B cell (primary cell): Measurements from ENCODE around the gene ZBTB25. TPM values are rescaled to one million over a fixed set of nuclear protein-coding genes. Genes with fewer than 3 reads are reported as not detected.

Experiments
- ATAC-seq: fragments of 200-7000 bp; cut with Tn5 transposase; one replicate; pipeline ENCODE4 v1.10.0; 2021; ENCODE audit warnings: low read depth, mild to moderate bottlenecking, moderate number of reproducible peaks, moderate library complexity
- CTCF ChIA-PET: fragments of 350-600 bp; sonication (Branson Sonifier 250); formaldehyde crosslinking; loops from one replicate; lab custom pipeline; 2021; ENCODE audit warnings: antibody characterized with exemption, inconsistent platforms; lab: Charles Lee
- POLR2A ChIA-PET: fragments of 350-600 bp; sonication (Branson Sonifier 250); formaldehyde crosslinking; loops from one replicate; lab custom pipeline; 2021; ENCODE audit warnings: antibody characterized with exemption; lab: Charles Lee
- DNase-seq: peaks from one replicate; pipeline ENCODE4 v3.0.0; 2013
- H2AFZ ChIP-seq: 2 replicates; pipeline ENCODE4 v1.6.1; 2012; ENCODE audit warnings: mild to moderate bottlenecking, low read depth, low read length; ENCODE audit not compliant: insufficient read depth, poor library complexity, severe bottlenecking
- H3K27ac ChIP-seq, 2 donors: 1 replicate in 1 of 2; 2 replicates in 1 of 2; pipeline ENCODE4 v1.5.1; 2012 to 2013; ENCODE audit warnings: low read length in 2 of 2, mild to moderate bottlenecking in 2 of 2, moderate library complexity in 1 of 2
- H3K27me3 ChIP-seq, 4 experiments: fragments of 200-600 bp in 1 of 4; sonication (generic) in 1 of 4; replicated peaks in 1 of 4; 1 replicate in 2 of 4; 2 replicates in 2 of 4; pipeline versions ENCODE4 v1.6.1 to v1.7.0; 2013 to 2016; ENCODE audit warnings: low read length in 3 of 4, mild to moderate bottlenecking in 2 of 4, mixed read lengths in 1 of 4, moderate library complexity in 1 of 4; ENCODE audit not compliant: insufficient read depth in 4 of 4, control insufficient read depth in 3 of 4; ENCODE audit errors: control extremely low read depth in 1 of 4
- H3K36me3 ChIP-seq, 2 experiments: replicated peaks in 1 of 2; 1 replicate in 1 of 2; 2 replicates in 1 of 2; pipeline versions ENCODE4 v1.6.1 to v1.7.1; 2013; ENCODE audit warnings: low read length in 1 of 2; ENCODE audit not compliant: insufficient read depth in 2 of 2, control insufficient read depth in 1 of 2; ENCODE audit errors: control extremely low read depth in 1 of 2, extremely low read depth in 1 of 2
- H3K4me1 ChIP-seq, 2 donors: fragments of 200-600 bp in 1 of 2; sonication (generic) in 1 of 2; 1 replicate in 1 of 2; 2 replicates in 1 of 2; pipeline versions ENCODE4 v1.5.1 to v1.6.1; 2013 to 2017; ENCODE audit warnings: low read length in 2 of 2; ENCODE audit not compliant: control insufficient read depth in 2 of 2, insufficient read depth in 2 of 2
- H3K4me2 ChIP-seq: replicated peaks from 2 replicates; pipeline ENCODE3; 2012; ENCODE audit warnings: mild to moderate bottlenecking, low read depth, low read length; ENCODE audit not compliant: poor library complexity, severe bottlenecking
- H3K4me3 ChIP-seq, 5 experiments: fragments of 200-600 bp in 1 of 5; sonication (generic) in 1 of 5; 1 replicate in 3 of 5; 2 replicates in 2 of 5; pipeline versions ENCODE4 v1.5.1 to v1.7.0; 2011 to 2016; ENCODE audit warnings: low read length in 4 of 5, mild to moderate bottlenecking in 4 of 5, low read depth in 2 of 5, control low read depth in 1 of 5, moderate library complexity in 1 of 5; ENCODE audit not compliant: insufficient read depth in 1 of 5; ENCODE audit errors: control extremely low read depth in 1 of 5, extremely low read depth in 1 of 5
- H3K79me2 ChIP-seq: fragments of 200-600 bp; sonication (generic); one replicate; pipeline ENCODE4 v1.6.0; 2016; ENCODE audit warnings: low read length; ENCODE audit not compliant: control insufficient read depth, insufficient read depth
- H3K9ac ChIP-seq: fragments of 200-600 bp; sonication (generic); 2 replicates; pipeline ENCODE4 v1.6.1; 2017; ENCODE audit warnings: mild to moderate bottlenecking, low read length, moderate library complexity
- H3K9me3 ChIP-seq, 3 donors: one replicate each; pipeline versions ENCODE4 v1.6.1 to v1.7.1; 2013; ENCODE audit warnings: low read length in 2 of 3; ENCODE audit not compliant: control insufficient read depth in 2 of 3, insufficient read depth in 1 of 3; ENCODE audit errors: control extremely low read depth in 1 of 3
- H4K20me1 ChIP-seq: 2 replicates; pipeline ENCODE4 v1.6.0; 2012; ENCODE audit warnings: mild to moderate bottlenecking, low read length; ENCODE audit not compliant: insufficient read depth, control insufficient read depth, poor library complexity, severe bottlenecking
- H3K27ac Mint-ChIP-seq: one replicate; pipeline ENCODE4 v1.8.0; 2021; ENCODE audit warnings: mixed read lengths
- H3K27me3 Mint-ChIP-seq: one replicate; pipeline ENCODE4 v1.8.0; 2021; ENCODE audit warnings: mixed read lengths
- H3K4me1 Mint-ChIP-seq: one replicate; pipeline ENCODE4 v1.8.0; 2021; ENCODE audit warnings: mixed read lengths
- H3K4me3 Mint-ChIP-seq: one replicate; pipeline ENCODE4 v1.8.0; 2021; ENCODE audit warnings: mixed read lengths
- H3K9me3 Mint-ChIP-seq: one replicate; pipeline ENCODE4 v1.8.0; 2022; ENCODE audit warnings: mixed read lengths; ENCODE audit not compliant: insufficient read depth
- EZH2 ChIP-seq: IDR thresholded peaks from 2 replicates; pipeline ENCODE4 v1.6.1; 2012; ENCODE audit warnings: borderline replicate concordance, low read depth, mild to moderate bottlenecking, moderate library complexity, low read length; ENCODE audit not compliant: insufficient read depth, poor library complexity, severe bottlenecking
- intact Hi-C: fragments of 100-400 bp; cut with micrococcal nuclease; formaldehyde crosslinking; loops from one replicate; pipeline ENCODE4 v1.10.0; 2022
- polyA plus RNA-seq: library from polyadenylated mRNA; depleted of rRNA; stranded (reverse); fragments of >200 nt; gene quantifications from 2 replicates; pipeline ENCODE4 v1.2.3, GENCODE V29; 2012
- total RNA-seq, 2 donors: library from RNA; stranded (reverse); fragments of 120-200 nt in 1 of 2; gene quantifications; 1 replicate in 1 of 2; 2 replicates in 1 of 2; pipeline versions ENCODE4 v1.2.3 to v1.2.4, GENCODE V29; 2013 to 2022
- TF ChIP-seq, protein P1 (sequence below): fragments of 200-600 bp; IDR thresholded peaks from one replicate; pipeline ENCODE4 v1.8.0; 2022; ENCODE audit warnings: antibody characterized with exemption, mild to moderate bottlenecking

ZBTB25 gene
- total and polyA plus RNA-seq, 2 donors (not counting 1 experiment from before 2014, with no cell fraction given) = 20.8 to 45.7 TPM

DNA sequence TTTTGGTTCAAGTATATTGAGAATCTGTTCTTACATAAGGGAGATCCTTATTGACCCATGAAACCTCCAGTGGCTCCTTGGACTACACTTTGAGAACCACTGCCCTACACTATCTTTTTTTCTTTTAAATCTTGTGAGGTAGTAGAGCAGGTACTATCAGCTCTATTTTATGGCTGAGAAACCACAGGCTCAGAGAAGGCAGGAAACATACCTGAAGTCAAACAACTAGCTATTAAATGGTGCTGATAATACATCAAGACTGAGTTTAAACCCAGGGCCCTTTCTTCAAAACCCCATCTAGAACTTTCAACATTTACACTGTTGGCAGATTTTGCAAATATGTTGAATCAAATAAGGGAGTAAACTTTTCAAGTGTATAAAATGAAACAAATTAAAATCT lies 6.9 kb downstream of the ZBTB25 start:
- TF ChIP-seq, protein P1, sequence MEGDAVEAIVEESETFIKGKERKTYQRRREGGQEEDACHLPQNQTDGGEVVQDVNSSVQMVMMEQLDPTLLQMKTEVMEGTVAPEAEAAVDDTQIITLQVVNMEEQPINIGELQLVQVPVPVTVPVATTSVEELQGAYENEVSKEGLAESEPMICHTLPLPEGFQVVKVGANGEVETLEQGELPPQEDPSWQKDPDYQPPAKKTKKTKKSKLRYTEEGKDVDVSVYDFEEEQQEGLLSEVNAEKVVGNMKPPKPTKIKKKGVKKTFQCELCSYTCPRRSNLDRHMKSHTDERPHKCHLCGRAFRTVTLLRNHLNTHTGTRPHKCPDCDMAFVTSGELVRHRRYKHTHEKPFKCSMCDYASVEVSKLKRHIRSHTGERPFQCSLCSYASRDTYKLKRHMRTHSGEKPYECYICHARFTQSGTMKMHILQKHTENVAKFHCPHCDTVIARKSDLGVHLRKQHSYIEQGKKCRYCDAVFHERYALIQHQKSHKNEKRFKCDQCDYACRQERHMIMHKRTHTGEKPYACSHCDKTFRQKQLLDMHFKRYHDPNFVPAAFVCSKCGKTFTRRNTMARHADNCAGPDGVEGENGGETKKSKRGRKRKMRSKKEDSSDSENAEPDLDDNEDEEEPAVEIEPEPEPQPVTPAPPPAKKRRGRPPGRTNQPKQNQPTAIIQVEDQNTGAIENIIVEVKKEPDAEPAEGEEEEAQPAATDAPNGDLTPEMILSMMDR = no peak
- no peak for TF ChIP-seq EZH2
- Histone ChIP-seq H4K20me1 (peaks cover 5% of the 10 kb centered on the region), H3K79me2 (peaks cover 83% of the 10 kb centered on the region), H3K27ac (no peak overlapping the region), H3K27me3 (no peaks in the 10 kb centered on the region), H3K4me3 (no peak overlapping the region), H3K36me3 (peaks cover 0 to 20% of the 10 kb centered on the region in 2 experiments), H3K4me2 (no peak overlapping the region), H2AFZ (no peak overlapping the region), H3K4me1 (peaks cover 22 to 23% of the 10 kb centered on the region in 2 donors), H3K9me3 (no peaks in the 10 kb centered on the region), H3K9ac (no peak overlapping the region)
- ChIA-PET POLR2A (interaction anchor here (0.9 kb wide), 1 partner anchor 13 kb away, joined by 3 read pairs; no protein-coding TSS in a partner anchor), CTCF (interaction anchor here (0.6 to 6.6 kb wide), 10 partner anchors 9 to 1288 kb away, joined by 3 to 38 read pairs (median 4); partner anchors contain the start of gene MTHFD1)
- ATAC-seq (no peak), DNase-seq (no peak)
- Mint-ChIP-seq H3K4me3 (no peak overlapping the region), H3K27me3 (no peaks in the 10 kb centered on the region), H3K9me3 (no peaks in the 10 kb centered on the region), H3K4me1 (peaks cover 39% of the 10 kb centered on the region), H3K27ac (no peak overlapping the region)
- intact Hi-C loops = no loop called here

DNA sequence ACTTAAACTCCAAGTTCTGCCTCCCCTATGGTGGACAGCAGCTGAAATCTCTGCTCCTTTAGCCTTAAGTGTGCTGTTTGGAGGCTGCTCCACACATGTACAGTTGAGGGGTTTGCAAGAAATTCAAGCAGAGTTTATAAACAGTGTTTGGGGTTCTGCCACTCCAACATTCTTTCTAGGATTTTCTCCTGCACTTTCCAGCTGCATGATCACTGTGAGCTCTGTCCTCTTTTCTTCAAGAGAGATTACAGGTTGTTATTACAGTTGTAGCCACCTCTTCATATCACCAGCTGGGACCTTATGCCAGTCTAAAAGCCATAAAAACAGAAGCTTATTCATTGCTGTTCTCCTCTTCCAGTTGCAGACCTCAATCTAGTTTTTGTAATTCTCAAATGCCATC lies 8.4 kb downstream of the ZBTB25 start:
- peaks cover 5 to 24% of the 10 kb centered on the region in 2 experiments for H3K36me3 ChIP-seq
- DNase-seq (no peak), ATAC-seq (no peak)
- no peak overlapping the region for H3K27ac ChIP-seq
- peaks cover 85% of the 10 kb centered on the region for H3K79me2 ChIP-seq
- peaks cover 5% of the 10 kb centered on the region for H4K20me1 ChIP-seq
- H3K9me3 Mint-ChIP-seq = no peaks in the 10 kb centered on the region
- no peak overlapping the region for H3K4me2 ChIP-seq
- H3K4me1 Mint-ChIP-seq = peaks cover 30% of the 10 kb centered on the region
- no peaks in the 10 kb centered on the region for H3K27me3 Mint-ChIP-seq
- no peaks in the 10 kb centered on the region for H3K9me3 ChIP-seq
- intact Hi-C loops = no loop called here
- H3K4me3 ChIP-seq = no peak overlapping the region
- H3K9ac ChIP-seq = no peak overlapping the region
- ChIA-PET POLR2A (no interaction called here), CTCF (interaction anchor here (1.0 to 6.6 kb wide), 6 partner anchors 10 to 68 kb away, joined by 3 to 38 read pairs (median 10); no protein-coding TSS in a partner anchor)
- H3K27me3 ChIP-seq = no peaks in the 10 kb centered on the region
- H3K4me1 ChIP-seq = peaks cover 7 to 8% of the 10 kb centered on the region in 2 donors
- no peak overlapping the region for H3K27ac Mint-ChIP-seq
- TF ChIP-seq EZH2 = no peak
- TF ChIP-seq, protein P1 = no peak
- no peak overlapping the region for H2AFZ ChIP-seq
- H3K4me3 Mint-ChIP-seq = no peak overlapping the region
